IPS-20b (cell line): ENCODE data around the gene ZNF559.
A peak's percentile ranks its signal among the peaks of the same experiment; 100 is the strongest.

ENCODE experiments used
- H3K27ac ChIP-seq: one replicate; pipeline ENCODE4 v1.5.1; 2013; ENCODE audit warnings: low read length
- H3K27me3 ChIP-seq: 2 replicates; pipeline ENCODE4 v1.6.1; 2013; ENCODE audit warnings: mild to moderate bottlenecking, low read length, inconsistent platforms; ENCODE audit not compliant: insufficient read depth
- H3K36me3 ChIP-seq: 2 replicates; pipeline ENCODE4 v1.6.1; 2013; ENCODE audit warnings: low read depth, mild to moderate bottlenecking, inconsistent platforms, low read length, moderate library complexity; ENCODE audit not compliant: insufficient read depth
- H3K4me1 ChIP-seq: 2 replicates; pipeline ENCODE4 v1.6.1; 2013; ENCODE audit warnings: mild to moderate bottlenecking, control low read depth, inconsistent platforms, low read length, moderate library complexity; ENCODE audit not compliant: insufficient read depth
- H3K4me3 ChIP-seq: 2 replicates; pipeline ENCODE4 v1.5.1; 2013; ENCODE audit warnings: mild to moderate bottlenecking, low read length, inconsistent platforms
- H3K9ac ChIP-seq: 2 replicates; pipeline ENCODE4 v1.6.1; 2013; ENCODE audit warnings: low read depth, mild to moderate bottlenecking, inconsistent platforms, low read length, moderate library complexity
- H3K9me3 ChIP-seq: 2 replicates; pipeline ENCODE4 v1.6.1; 2013; ENCODE audit warnings: mild to moderate bottlenecking, low read depth, low read length, inconsistent platforms; ENCODE audit not compliant: insufficient read depth

ZNF559 gene

GRCh38 chr19:9354651-9355050 is 30.7 kb downstream of the ZNF559 start:
- Histone ChIP-seq H3K9ac (no peak overlapping the region), H3K4me3 (no peak overlapping the region), H3K9me3 (peaks cover 83% of the 10 kb centered on the region), H3K27me3 (no peaks in the 10 kb centered on the region), H3K27ac (no peak overlapping the region), H3K36me3 (peaks cover 9% of the 10 kb centered on the region; the same call in 1 of the 2 replicates), H3K4me1 (no peaks in the 10 kb centered on the region)

GRCh38 chr19:9362905-9363304 is 38.9 kb downstream of the ZNF559 start, which contains the start of gene ZNF177:
Gene ZNF177 (plus strand): TSS chr19:9363013. CDS start chr19:9378312, 15,299 bp downstream.
- Histone ChIP-seq H3K4me3 (peak within 1 kb of the TSS; percentile 12; the same call in 1 of the 2 replicates), H3K27ac (no peak within 1 kb of the TSS), H3K9me3 (peaks cover 91% of the 10 kb centered on the region), H3K27me3 (no peaks in the 10 kb centered on the region), H3K4me1 (no peaks in the 10 kb centered on the region), H3K36me3 (peaks cover under 1% of the 10 kb centered on the region; the same call in 1 of the 2 replicates), H3K9ac (no peak within 1 kb of the TSS)

- Histone ChIP-seq H3K27ac (no peak overlapping the region), H3K4me3 (no peak overlapping the region), H3K9ac (no peak overlapping the region), H3K4me1 (no peaks in the 10 kb centered on the region), H3K36me3 (no peaks in the 10 kb centered on the region), H3K9me3 (peaks cover 94% of the 10 kb centered on the region), H3K27me3 (no peaks in the 10 kb centered on the region)
Measured at GRCh38 chr19:9370738-9371619, 47.0 kb downstream of the ZNF559 start.

GRCh38 chr19:9381361-9381785 is 57.4 kb downstream of the ZNF559 start:
- H3K4me3 ChIP-seq, result no peak overlapping the region
- no peak overlapping the region for H3K9ac ChIP-seq
- H3K27ac ChIP-seq, result no peak overlapping the region
- no peaks in the 10 kb centered on the region for H3K4me1 ChIP-seq
- peaks cover 99% of the 10 kb centered on the region for H3K9me3 ChIP-seq
- no peaks in the 10 kb centered on the region for H3K27me3 ChIP-seq
- H3K36me3 ChIP-seq, result peaks cover 67% of the 10 kb centered on the region
